CD8-positive, alpha-beta memory T cell (primary cell): ENCODE data around the gene MAL. TPM values are rescaled to one million over a fixed set of nuclear protein-coding genes. Genes with fewer than 3 reads are reported as not detected.

Experiments used
- CTCF ChIA-PET: fragments of 350-600 bp; sonication (Branson Sonifier 250); formaldehyde crosslinking; loops from one replicate; lab custom pipeline; 2021; ENCODE audit warnings: antibody characterized with exemption; lab: Charles Lee
- POLR2A ChIA-PET: fragments of 350-600 bp; sonication (Branson Sonifier 250); formaldehyde crosslinking; loops from one replicate; lab custom pipeline; 2021; ENCODE audit warnings: antibody characterized with exemption; lab: Charles Lee
- DNase-seq, 5 donors: peaks; one replicate each; pipeline versions ENCODE4 v3.0.0 to v3.0.0-alpha.2; 2020 to 2022; ENCODE audit warnings: mixed read lengths in 1 of 5
- H3K27ac ChIP-seq: one replicate; pipeline ENCODE4 v1.7.0; 2013; ENCODE audit warnings: low read depth, mild to moderate bottlenecking, low read length, moderate library complexity
- H3K27me3 ChIP-seq: 2 replicates; pipeline ENCODE4 v1.7.0; 2013; ENCODE audit warnings: low read length, mild to moderate bottlenecking; ENCODE audit not compliant: insufficient read depth, poor library complexity, severe bottlenecking
- H3K36me3 ChIP-seq: 2 replicates; pipeline ENCODE4 v1.7.0; 2013; ENCODE audit warnings: mild to moderate bottlenecking, low read length, moderate library complexity; ENCODE audit not compliant: insufficient read depth
- H3K4me1 ChIP-seq: 2 replicates; pipeline ENCODE4 v1.7.0; 2013; ENCODE audit warnings: mild to moderate bottlenecking, low read length, moderate library complexity; ENCODE audit not compliant: insufficient read depth
- H3K4me3 ChIP-seq: 2 replicates; pipeline ENCODE4 v1.7.0; 2013; ENCODE audit warnings: mild to moderate bottlenecking, low read length
- H3K9me3 ChIP-seq: 2 replicates; pipeline ENCODE4 v1.7.0; 2013; ENCODE audit warnings: mild to moderate bottlenecking, low read length
- H3K27ac Mint-ChIP-seq, 8 donors: one replicate each; pipeline ENCODE4 v1.8.0; 2020 to 2021; ENCODE audit warnings: mixed read lengths in 8 of 8, mild to moderate bottlenecking in 6 of 8, inconsistent platforms in 3 of 8, moderate library complexity in 3 of 8
- H3K27me3 Mint-ChIP-seq, 2 donors: one replicate each; pipeline ENCODE4 v1.8.0; 2020 to 2021; ENCODE audit warnings: mixed read lengths in 2 of 2, mild to moderate bottlenecking in 1 of 2, moderate library complexity in 1 of 2
- H3K36me3 Mint-ChIP-seq, 3 donors: one replicate each; pipeline ENCODE4 v1.8.0; 2020 to 2021; ENCODE audit warnings: mixed read lengths in 3 of 3, inconsistent platforms in 1 of 3, mild to moderate bottlenecking in 1 of 3
- H3K4me1 Mint-ChIP-seq, 3 donors: one replicate each; pipeline ENCODE4 v1.8.0; 2020 to 2021; ENCODE audit warnings: mixed read lengths in 3 of 3, inconsistent platforms in 1 of 3, mild to moderate bottlenecking in 1 of 3
- H3K4me3 Mint-ChIP-seq, 7 donors: one replicate each; pipeline ENCODE4 v1.8.0; 2020 to 2021; ENCODE audit warnings: mixed read lengths in 7 of 7, mild to moderate bottlenecking in 6 of 7, moderate library complexity in 4 of 7, inconsistent platforms in 2 of 7
- H3K9me3 Mint-ChIP-seq, 5 donors: one replicate each; pipeline ENCODE4 v1.8.0; 2020 to 2022; ENCODE audit warnings: mixed read lengths in 5 of 5, mild to moderate bottlenecking in 3 of 5, moderate library complexity in 2 of 5, inconsistent platforms in 1 of 5
- polyA plus RNA-seq: library from polyadenylated mRNA; unstranded; fragments of 300-500 nt; fragmentation: Illumina TruSeq; gene quantifications from one replicate; pipeline ENCODE4 v1.2.3, GENCODE V29; 2021
- total RNA-seq, 2 experiments: library from RNA; stranded (reverse); gene quantifications; one replicate each; pipeline ENCODE4 v1.2.3, GENCODE V29; 2021

Gene MAL
- total and polyA plus RNA-seq, 3 experiments from 2014 or later: 25.2 to 50.4 (median 27.3) TPM

- Histone ChIP-seq H3K4me3 (no peak overlapping the region), H3K4me1 (no peaks in the 10 kb centered on the region), H3K9me3 (no peaks in the 10 kb centered on the region), H3K27me3 (no peaks in the 10 kb centered on the region), H3K27ac (no peak overlapping the region), H3K36me3 (no peaks in the 10 kb centered on the region)
- ChIA-PET POLR2A (no interaction called here), CTCF (no interaction called here)
- no peaks in the 10 kb centered on the region for H3K36me3 Mint-ChIP-seq
- no peak for DNase-seq
- no peaks in the 10 kb centered on the region for H3K9me3 Mint-ChIP-seq
- peaks cover 3 to 33% of the 10 kb centered on the region in 2 donors for H3K27me3 Mint-ChIP-seq
- H3K4me1 Mint-ChIP-seq: no peaks in the 10 kb centered on the region
- no peak overlapping the region for H3K4me3 Mint-ChIP-seq
- H3K27ac Mint-ChIP-seq: no peak overlapping the region
These were observed 40.4 kb upstream of the MAL start for GRCh38 chr2:94984964-94985575.

GRCh38 chr2:94985636-94986035 is 39.9 kb upstream of the MAL start:
- POLR2A ChIA-PET: no interaction called here
- Mint-ChIP-seq H3K27me3 (peaks cover 3 to 33% of the 10 kb centered on the region in 2 donors), H3K4me1 (no peaks in the 10 kb centered on the region)

GRCh38 chr2:94986392-94986963 is 39.0 kb upstream of the MAL start:
- H3K36me3 Mint-ChIP-seq: no peaks in the 10 kb centered on the region
- Histone ChIP-seq H3K27ac (no peak overlapping the region), H3K4me1 (no peaks in the 10 kb centered on the region), H3K27me3 (no peaks in the 10 kb centered on the region), H3K4me3 (no peak overlapping the region), H3K9me3 (no peaks in the 10 kb centered on the region), H3K36me3 (no peaks in the 10 kb centered on the region)
- ChIA-PET CTCF (interaction anchor here (1.2 kb wide), 1 partner anchor 36 kb away, joined by 6 read pairs; no protein-coding TSS in a partner anchor), POLR2A (no interaction called here)
- H3K4me3 Mint-ChIP-seq: no peak overlapping the region
- no peak overlapping the region for H3K27ac Mint-ChIP-seq
- H3K4me1 Mint-ChIP-seq: no peaks in the 10 kb centered on the region
- DNase-seq: peak in 1 of 5 donors; percentile 6
- H3K27me3 Mint-ChIP-seq: peaks cover 3 to 30% of the 10 kb centered on the region in 2 donors
- no peaks in the 10 kb centered on the region for H3K9me3 Mint-ChIP-seq

More at GRCh38 chr2:94985636-94986035, 39.9 kb upstream of the MAL start:
- no peak overlapping the region for H3K4me3 ChIP-seq
- no peaks in the 10 kb centered on the region for H3K9me3 ChIP-seq
- Mint-ChIP-seq H3K36me3 (no peaks in the 10 kb centered on the region), H3K9me3 (no peaks in the 10 kb centered on the region), H3K4me3 (no peak overlapping the region), H3K27ac (no peak overlapping the region)
- no peaks in the 10 kb centered on the region for H3K27me3 ChIP-seq
- DNase-seq: no peak
- CTCF ChIA-PET: no interaction called here
- no peaks in the 10 kb centered on the region for H3K4me1 ChIP-seq
- no peaks in the 10 kb centered on the region for H3K36me3 ChIP-seq
- H3K27ac ChIP-seq: no peak overlapping the region

- H3K27me3 ChIP-seq: no peaks in the 10 kb centered on the region
- CTCF ChIA-PET: interaction anchor here (1.2 kb wide), 1 partner anchor 35 kb away, joined by 6 read pairs; no protein-coding TSS in a partner anchor
- H3K9me3 ChIP-seq: no peaks in the 10 kb centered on the region
- POLR2A ChIA-PET: no interaction called here
- no peaks in the 10 kb centered on the region for H3K36me3 ChIP-seq
- no peak overlapping the region for H3K4me3 Mint-ChIP-seq
- no peaks in the 10 kb centered on the region for H3K36me3 Mint-ChIP-seq
- no peak for DNase-seq
- no peaks in the 10 kb centered on the region for H3K4me1 Mint-ChIP-seq
- no peaks in the 10 kb centered on the region for H3K4me1 ChIP-seq
- H3K27ac ChIP-seq: no peak overlapping the region
- no peaks in the 10 kb centered on the region for H3K9me3 Mint-ChIP-seq
- H3K4me3 ChIP-seq: no peak overlapping the region
- H3K27me3 Mint-ChIP-seq: peaks cover 3 to 26% of the 10 kb centered on the region in 2 donors
- H3K27ac Mint-ChIP-seq: no peak overlapping the region
These were observed 38.2 kb upstream of the MAL start for GRCh38 chr2:94987074-94988020.

- no peak overlapping the region for H3K27ac ChIP-seq
- no peak overlapping the region for H3K4me3 ChIP-seq
- no peak for DNase-seq
- H3K36me3 Mint-ChIP-seq: no peaks in the 10 kb centered on the region
- ChIA-PET CTCF (no interaction called here), POLR2A (no interaction called here)
- H3K27ac Mint-ChIP-seq: no peak overlapping the region
- H3K9me3 ChIP-seq: no peaks in the 10 kb centered on the region
- H3K36me3 ChIP-seq: no peaks in the 10 kb centered on the region
- H3K4me1 Mint-ChIP-seq: no peaks in the 10 kb centered on the region
- H3K27me3 Mint-ChIP-seq: peaks cover 0 to 22% of the 10 kb centered on the region in 2 donors
- H3K27me3 ChIP-seq: no peaks in the 10 kb centered on the region
- H3K4me3 Mint-ChIP-seq: no peak overlapping the region
- H3K4me1 ChIP-seq: no peaks in the 10 kb centered on the region
- no peaks in the 10 kb centered on the region for H3K9me3 Mint-ChIP-seq
These were observed 34.6 kb upstream of the MAL start for GRCh38 chr2:94990956-94991355.

- POLR2A ChIA-PET: no interaction called here
- peak overlapping the region in 1 of 8 donors; percentile 56 for H3K27ac Mint-ChIP-seq
- no peaks in the 10 kb centered on the region for H3K36me3 Mint-ChIP-seq
These were observed 33.1 kb upstream of the MAL start for GRCh38 chr2:94992360-94992759.

GRCh38 chr2:94993176-94994062 is 32.1 kb upstream of the MAL start:
- no peaks in the 10 kb centered on the region for H3K36me3 Mint-ChIP-seq
- H3K4me3 Mint-ChIP-seq: no peak overlapping the region
- H3K4me3 ChIP-seq: no peak overlapping the region
- ChIA-PET POLR2A (no interaction called here), CTCF (no interaction called here)
- no peak overlapping the region for H3K27ac Mint-ChIP-seq
- no peak for DNase-seq
- no peaks in the 10 kb centered on the region for H3K36me3 ChIP-seq
- no peak overlapping the region for H3K27ac ChIP-seq
- no peaks in the 10 kb centered on the region for H3K9me3 ChIP-seq
- H3K9me3 Mint-ChIP-seq: no peaks in the 10 kb centered on the region
- peaks cover 2 to 24% of the 10 kb centered on the region in 2 donors for H3K27me3 Mint-ChIP-seq
- H3K4me1 Mint-ChIP-seq: peaks cover 0 to 2% (median 0%) of the 10 kb centered on the region in 3 donors
- no peaks in the 10 kb centered on the region for H3K27me3 ChIP-seq
- H3K4me1 ChIP-seq: no peaks in the 10 kb centered on the region

More at GRCh38 chr2:94992360-94992759, 33.1 kb upstream of the MAL start:
- H3K9me3 Mint-ChIP-seq: no peaks in the 10 kb centered on the region
- CTCF ChIA-PET: no interaction called here
- H3K27ac ChIP-seq: no peak overlapping the region
- no peak for DNase-seq
- H3K4me3 ChIP-seq: no peak overlapping the region
- H3K4me1 ChIP-seq: no peaks in the 10 kb centered on the region
- H3K4me3 Mint-ChIP-seq: peak overlapping the region in 1 of 7 donors; percentile 42
- H3K27me3 Mint-ChIP-seq: peaks cover 0 to 25% of the 10 kb centered on the region in 2 donors
- no peaks in the 10 kb centered on the region for H3K36me3 ChIP-seq
- no peaks in the 10 kb centered on the region for H3K27me3 ChIP-seq
- no peaks in the 10 kb centered on the region for H3K4me1 Mint-ChIP-seq
- H3K9me3 ChIP-seq: no peaks in the 10 kb centered on the region
